Measurements from ENCODE around the gene SERPINI1.

Gene SERPINI1

DNA sequence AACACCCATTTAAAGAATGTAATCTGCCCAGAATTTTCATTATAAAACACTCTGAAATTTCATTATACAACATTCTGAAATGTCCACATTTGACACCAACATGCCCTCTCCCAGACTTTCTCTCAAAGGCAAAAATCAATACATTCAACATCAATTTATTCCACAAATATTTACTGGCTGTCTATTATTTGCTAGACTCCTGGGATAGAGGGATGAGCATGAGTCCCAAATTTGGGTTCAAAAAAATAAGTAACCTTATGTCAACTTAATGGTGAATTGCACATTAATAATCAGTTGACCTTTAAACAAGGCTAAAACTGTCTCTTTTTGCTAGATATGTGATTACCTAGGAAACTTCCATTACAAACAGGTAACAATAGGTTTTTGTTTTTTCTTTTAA, 109.0 kb downstream of the SERPINI1 start:
- no peak for DNase-seq (ENCODE audit: low read depth, low spot score)

DNA sequence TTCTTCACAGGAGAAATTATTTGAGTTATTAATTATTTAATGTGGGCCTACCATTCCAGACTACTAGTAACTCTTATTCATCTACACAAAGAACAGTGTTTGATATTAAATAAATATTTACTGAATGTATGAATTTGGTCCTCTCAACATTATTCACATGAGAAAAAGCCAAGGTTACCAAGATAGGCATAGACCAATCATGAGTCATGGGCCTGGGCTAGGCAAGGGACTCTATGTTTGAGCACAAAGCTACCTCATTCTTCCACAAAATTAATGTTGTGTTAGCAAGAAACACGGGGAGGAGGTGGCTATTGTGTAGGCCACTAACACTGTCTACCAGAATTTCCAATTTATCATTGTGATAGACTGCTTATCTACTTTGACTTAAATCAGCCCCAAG, 115.7 kb downstream of the SERPINI1 start:
- DNase-seq (ENCODE audit: low read depth, low spot score): no peak

DNA sequence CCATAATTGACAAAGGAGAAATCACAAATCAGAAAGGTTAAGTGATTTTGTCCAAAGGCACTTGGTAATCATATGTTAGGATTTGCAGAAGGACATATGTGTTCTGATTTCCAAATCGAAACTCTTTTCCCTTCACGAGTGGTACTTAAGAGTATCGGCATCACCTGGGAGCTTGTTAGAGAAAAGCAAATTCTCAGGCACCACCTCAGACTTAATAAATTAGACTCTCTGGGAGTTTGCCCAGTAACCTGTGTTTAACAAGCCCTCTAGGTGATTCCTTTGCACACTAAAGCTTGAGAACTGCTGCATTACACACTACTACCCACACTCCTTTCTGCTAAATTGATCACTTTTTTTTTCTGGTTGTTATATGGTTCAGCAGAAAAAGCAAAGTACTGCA, 116.2 kb downstream of the SERPINI1 start:
- DNase-seq (ENCODE audit: low read depth, low spot score): no peak

DNA sequence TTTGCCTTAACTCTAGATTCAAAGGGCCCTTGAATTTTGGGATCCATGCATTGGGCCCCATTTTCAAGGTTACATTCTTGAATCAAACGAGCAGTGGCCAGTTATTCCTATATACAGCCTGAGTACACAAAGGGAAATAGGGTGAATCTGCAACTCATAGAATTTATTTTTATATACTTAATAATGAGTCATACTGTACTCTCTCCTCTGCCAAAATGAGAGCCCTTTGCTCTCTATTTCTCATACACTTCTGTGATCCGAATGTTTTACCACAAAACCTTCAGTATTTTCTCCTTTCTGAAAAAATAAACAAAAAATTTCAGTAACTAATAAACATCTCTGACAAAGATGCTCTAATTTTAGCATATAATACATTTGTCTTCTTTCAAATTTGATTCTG, 116.7 kb downstream of the SERPINI1 start:
- no peak for DNase-seq (ENCODE audit: low read depth, low spot score)

DNA sequence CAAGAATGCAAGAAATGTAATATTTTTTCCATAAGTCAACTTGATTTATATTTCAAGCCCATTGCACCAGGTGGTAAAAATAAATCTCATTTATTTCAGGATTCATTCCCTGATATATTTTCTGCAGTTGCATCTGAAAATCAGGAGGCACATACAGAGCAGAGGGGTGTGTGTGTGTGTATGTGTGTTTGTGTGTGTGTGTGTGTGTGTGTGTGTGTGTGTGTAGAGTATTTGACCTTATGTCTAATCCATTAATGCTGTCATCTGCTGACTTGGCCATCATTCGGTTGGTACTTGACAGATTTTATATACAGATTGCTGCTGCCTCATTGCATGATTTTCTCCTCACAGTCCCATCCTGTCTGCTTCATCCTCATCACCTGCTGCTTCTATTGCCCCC, 118.5 kb downstream of the SERPINI1 start:
- DNase-seq (ENCODE audit: low read depth, low spot score): no peak

DNA sequence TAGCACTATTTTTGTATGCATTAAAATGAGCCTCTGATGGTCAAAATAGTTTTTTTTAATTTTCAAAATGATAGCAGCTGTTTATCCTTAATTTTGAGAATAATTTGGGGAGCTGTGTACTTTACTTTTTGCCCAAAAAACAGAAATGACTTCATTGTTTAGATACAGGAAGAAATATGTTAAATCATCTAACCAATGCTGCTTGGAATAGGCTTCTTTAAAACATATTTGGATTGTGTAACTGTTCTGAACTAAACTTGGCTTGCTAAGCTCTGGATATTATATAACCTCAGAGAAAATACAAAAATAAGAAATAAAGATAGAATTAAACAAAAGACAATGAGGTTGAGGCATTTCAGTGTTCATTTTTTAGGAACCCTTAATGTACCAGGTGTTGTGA, 119.3 kb downstream of the SERPINI1 start:
- no peak for DNase-seq (ENCODE audit: low read depth, low spot score)

DNA sequence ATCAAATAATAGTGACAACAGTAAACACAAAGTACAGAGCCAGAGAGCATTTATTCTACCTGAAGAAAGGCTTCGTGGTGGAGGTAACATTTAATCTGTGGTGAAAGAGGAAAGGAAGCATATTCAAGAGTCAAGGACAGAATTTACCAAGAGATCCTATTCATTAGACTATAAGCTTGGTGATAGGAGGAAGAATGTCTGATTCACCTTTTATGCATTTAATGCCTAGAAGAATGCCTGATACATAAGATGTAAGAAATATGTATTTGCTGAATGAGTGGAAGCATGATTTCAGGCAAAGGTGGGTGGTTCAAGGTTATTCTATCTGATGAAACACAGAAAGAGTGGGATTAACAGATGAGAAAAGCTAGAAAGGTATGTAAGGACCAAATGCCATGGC, 119.8 kb downstream of the SERPINI1 start:
- DNase-seq (ENCODE audit: low read depth, low spot score): no peak

DNA sequence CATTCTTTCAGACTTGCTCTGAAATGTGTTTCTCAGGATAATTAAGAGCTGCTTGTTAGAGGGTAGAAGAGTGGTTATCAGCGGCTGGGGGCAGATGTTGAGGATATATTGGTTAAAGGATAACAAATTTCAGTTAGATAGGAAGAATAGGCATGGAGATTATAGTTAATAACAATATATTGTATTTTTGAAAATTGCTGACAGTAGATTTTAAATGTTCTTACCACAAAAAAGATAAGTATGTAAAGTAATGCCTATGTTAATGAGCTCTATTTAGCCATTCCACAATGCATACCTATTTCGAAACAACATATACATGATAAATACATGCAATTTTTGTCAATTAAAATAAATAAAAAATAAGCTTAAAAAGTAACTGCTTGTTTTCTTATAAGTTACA, 123.3 kb downstream of the SERPINI1 start:
- DNase-seq (ENCODE audit: low read depth, low spot score): no peak

DNA sequence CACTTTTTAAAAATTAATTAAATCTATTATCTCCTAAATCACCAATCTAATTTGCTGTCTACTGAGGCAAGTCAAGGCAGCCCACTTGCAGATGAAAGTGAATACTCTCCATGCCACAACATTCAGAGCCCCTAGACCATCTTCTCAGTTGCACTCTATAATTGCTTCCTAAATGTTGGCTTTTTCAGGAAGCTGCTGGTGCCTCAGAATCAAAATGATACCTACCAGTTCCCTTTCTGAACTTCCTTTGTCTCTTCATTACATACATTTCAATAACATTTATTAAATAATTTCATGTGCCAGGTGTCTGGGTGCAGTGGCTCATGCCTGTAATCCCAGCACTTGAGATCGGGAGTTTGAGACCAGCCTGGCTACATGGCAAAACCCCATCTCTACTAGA, 124.1 kb downstream of the SERPINI1 start:
- no peak for DNase-seq (ENCODE audit: low read depth, low spot score)

DNA sequence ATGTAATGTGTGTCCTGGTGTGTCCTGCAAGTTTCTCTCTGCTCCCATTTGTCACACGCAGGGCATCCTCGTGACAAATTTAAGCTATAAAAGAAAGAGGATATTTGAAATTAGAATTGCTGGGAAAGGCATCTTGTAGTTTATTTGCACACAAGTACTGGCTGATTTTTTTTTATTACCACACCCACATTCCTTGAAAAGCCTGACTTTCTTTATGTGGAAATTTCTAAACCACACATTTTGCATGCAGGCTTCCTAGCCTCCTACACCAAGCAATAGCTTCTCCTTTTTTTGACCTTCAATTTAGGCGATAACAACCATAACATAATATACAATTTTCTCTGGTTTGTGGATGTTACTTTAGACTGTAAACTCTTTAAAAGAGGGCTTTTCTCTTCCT, 126.1 kb downstream of the SERPINI1 start:
- no peak for DNase-seq (ENCODE audit: low read depth, low spot score)

DNA sequence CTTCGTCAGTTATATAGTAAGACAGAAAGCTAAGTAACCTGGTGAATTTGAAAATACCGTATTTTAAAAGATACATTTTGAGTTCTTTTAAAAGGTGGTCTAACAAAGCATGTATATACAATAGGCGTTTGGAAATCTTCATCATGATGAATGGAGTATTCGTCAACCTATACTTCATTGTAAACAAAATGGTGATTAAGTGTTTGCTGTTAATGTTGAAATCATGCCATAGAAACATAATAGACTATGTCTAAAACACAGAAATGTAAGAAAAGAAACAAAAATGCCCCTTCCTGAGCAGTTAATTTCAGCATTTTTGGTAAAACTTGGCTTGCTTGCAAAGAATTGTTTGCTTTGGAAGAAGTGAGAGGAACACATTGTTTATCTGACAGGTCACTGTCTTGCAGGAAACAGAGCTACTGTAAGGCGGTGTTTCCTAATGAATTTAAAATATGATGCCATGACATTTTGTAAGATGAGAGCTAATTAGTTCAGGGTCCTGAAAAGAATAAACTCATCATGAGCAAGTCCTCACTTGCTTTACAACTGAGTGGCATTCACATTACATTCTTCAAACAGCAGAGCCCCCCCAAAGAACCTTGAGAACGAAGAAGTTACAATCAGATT, 126.7 kb downstream of the SERPINI1 start:
- no peak for DNase-seq (ENCODE audit: low read depth, low spot score)

DNA sequence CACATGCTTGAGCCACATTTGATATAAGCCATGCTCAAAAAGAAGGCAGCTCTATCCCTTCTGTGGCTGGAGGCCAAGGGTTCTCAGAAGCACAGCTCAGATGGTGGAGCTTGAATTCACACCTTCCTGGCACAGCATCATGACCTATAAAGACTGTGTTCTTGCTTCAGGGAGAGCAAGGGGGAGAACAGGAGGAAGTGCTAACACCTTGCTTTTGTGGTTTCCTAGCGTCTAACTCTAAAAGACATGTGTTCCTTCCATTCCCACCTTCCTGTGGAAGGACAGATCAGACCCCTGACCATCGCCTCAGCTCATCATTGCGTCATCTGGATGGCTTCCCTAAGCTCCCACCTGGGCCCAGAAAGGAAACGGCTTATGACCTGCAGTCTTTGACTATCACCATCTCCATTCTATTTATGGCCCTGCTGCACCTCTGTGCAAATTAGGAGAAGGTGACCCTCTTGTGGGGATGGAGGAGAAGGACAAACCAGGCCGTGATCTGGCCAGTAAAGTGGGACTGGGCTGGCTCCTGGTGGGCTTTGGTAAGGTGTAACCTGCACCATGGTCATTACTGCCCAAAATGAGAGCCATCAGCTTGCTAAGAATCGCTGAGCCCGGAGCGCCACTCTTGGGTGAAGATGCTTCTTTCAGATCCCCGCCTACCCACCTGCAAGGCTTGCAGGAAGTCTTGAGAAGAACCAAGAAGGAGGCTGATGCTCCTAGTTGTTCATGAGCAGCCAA, 128.5 kb downstream of the SERPINI1 start:
- DNase-seq (ENCODE audit: low read depth, low spot score): no peak

DNA sequence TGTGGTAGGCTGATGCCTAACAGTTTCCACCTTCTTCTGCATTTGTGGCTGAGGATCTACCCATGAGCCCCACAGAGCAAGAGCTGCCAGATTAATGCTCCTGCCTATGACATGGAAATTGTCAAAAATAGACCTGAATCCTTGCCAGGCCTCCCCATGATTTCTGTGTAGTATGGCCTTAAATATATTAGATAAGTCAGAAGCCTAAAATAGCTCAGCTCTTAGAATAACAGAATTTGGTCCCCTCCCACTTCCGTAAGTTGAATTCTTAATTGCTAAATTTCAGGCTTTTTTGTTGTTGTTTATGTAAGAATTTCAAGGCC, 129.0 kb downstream of the SERPINI1 start:
- no peak for DNase-seq (ENCODE audit: low read depth, low spot score)

DNA sequence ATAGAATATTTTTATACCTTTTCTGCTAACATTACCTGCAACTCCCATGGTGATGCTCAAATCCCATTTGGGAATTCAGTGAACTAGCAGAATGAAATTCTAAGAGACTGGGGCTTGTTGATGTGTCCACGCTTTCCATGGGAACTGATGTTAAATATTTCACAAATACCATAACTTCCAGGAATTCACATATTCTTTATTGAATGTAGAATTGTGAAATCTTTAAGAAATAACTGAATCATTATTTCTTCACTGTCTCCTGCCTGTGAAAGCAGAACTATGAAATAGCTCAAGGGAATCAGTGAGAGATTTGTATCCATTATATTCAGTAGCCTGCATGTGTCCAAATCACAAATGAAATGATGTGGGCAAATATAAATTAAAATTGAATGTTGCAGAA, 130.8 kb downstream of the SERPINI1 start:
- DNase-seq (ENCODE audit: low read depth, low spot score): no peak

DNA sequence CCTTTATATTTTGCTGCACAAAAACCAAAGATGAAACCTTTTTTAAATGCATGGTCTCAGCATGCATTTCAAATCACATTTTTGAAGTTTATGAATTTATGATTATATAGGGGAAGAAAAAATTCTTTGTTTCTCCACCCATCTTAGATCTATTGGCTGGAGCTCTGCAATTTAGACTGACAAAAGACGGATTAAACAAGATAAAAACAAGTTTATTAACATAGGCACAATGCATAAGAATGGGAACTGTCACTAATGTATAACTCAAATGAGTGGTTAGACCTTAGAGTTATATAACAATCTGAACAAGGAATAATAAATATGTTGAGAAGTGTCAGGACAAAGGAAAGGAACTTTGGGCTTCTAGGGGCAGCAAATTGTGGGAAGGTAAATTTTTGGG, 132.5 kb downstream of the SERPINI1 start:
- DNase-seq (ENCODE audit: low read depth, low spot score): no peak

DNA sequence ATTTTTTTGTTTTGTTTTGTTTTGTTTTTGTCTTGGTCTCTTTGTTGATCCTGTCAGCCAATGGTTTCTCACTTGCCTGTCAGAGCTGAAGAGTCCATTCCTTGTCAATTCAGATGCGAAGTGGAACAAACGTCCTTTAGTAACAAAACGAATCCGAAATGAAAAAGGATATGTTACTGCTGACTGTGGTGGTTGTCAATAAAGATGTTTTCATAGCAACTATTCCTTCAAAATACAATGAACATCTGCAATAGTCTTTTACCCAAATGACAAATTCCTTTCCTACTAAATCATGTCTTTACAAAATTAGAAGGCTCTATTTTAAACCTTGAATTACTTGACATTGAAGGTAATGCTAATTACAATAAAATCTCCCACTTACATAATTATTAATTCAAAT, 134.7 kb downstream of the SERPINI1 start:
- DNase-seq (ENCODE audit: low read depth, low spot score): no peak

DNA sequence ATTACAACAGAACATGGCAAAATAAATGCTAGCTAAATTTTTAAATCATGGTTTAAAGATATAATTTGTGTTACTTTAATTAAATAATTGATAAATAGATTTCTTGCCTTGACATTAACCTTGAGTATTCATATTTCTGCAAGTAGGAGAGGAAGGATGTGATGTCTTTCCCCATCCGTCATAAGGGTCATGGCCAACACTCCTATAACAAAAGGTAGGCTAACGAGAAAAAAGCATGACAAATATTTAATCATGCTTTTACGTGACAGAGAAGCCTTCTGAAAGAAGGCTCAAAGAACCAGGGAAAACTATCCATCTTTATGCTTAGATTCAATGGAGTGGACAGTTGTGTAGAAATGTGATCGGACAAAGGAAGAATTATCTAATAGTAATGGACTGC, 135.2 kb downstream of the SERPINI1 start:
- DNase-seq (ENCODE audit: low read depth, low spot score): no peak

DNA sequence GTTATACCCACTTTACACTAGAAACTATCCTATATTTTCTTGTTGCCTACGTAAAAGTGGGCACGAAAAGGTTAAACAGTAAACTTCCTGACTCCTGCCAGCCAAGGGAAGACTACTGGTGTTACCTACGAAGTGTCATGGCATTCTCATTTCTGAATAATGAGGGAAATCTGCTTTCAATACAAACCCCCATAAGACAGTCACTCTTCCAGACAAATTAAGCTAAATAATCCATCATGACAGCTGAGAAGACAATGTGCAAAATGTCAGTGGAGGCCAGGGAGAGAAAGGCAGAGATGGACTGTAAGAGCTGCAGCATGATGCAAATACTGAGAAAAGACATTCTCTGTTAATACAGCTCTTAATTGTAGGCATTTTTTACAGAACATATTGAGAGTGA, 136.5 kb downstream of the SERPINI1 start:
- DNase-seq (ENCODE audit: low read depth, low spot score): no peak

DNA sequence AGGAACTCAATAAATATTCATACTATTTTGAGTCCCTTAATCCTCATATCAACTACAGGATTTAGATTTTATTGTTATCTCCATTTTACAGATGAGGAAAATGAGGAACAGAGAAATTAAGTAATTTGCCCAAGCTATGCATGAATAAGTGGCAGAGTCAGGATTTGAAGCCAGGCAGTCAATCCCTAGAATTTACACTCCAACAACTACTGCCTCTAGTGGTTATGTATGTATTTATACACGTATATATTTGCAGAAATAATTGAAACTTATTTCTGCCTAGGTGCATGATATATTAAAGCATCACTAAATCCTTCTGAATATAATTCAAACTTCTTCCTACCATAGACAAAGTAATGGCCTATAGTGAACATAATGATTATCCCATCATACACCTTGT, 137.4 kb downstream of the SERPINI1 start:
- DNase-seq (ENCODE audit: low read depth, low spot score): no peak

DNA sequence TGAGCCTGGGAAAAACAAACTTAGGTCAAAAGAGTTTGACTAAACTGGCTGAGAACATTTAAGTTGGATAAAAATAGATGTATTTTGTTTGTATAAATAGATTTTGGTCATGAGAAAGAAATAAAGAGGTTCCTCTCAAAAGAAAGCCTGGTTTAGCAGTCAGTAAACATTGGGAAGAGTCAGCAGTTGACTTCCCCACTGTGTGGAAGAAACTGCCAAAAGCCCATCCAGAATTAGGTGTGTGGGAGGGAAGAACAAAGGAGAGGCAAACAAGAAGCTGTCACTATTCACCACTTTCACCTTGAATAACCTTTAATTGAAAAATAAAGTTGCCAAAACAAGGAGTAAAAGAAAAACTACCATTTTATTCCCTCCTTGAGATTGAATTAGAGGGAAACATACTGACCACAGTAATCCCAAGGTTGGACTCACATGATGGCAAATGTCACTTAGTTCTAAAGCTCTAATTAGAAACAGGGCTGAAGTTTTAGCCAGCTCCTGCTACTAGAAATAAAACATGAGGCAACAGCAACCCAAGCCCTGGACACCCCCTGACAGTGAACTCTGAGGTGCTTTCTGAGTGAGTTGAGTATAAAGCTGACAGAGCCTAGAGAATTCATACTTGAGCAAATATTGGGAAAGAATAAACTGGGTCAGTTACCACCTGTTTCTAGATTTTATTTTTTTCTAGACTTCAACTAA, 139.3 kb downstream of the SERPINI1 start:
- no peak for DNase-seq (ENCODE audit: low read depth, low spot score)
